ENCODE measurements around the gene ENHO. TPM values are rescaled to one million over a fixed set of nuclear protein-coding genes. Genes with fewer than 3 reads are reported as not detected.

ENHO gene
- total and polyA plus RNA-seq, 2 of the 8 experiments (the other 6 are each of a cell fraction or from before 2014, with no cell fraction given): 12.2 to 49.4 TPM

DNA sequence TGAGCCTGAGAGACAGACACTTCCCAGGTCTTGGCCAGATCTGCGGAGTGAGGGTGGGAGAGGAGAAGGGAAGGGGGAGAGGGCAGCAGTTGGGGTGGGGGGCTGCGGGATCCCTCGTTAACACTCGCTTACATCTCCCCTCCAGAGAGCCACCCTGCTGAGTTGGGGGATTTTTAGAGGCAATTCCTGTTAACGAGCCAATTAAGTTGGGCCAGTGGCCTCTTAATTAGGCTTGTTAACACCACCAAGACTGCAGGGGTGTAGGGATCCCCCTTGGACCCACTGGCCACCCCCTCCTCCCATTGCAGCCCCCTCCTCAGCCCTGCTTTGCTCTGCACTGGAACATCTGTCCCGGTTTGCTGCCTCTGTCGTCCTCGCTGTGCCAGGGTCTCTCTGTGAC is 43.1 kb upstream of the ENHO start:
- Histone ChIP-seq H4K91ac (replicated peaks; ENCODE audit: insufficient read length, low read length) (peak overlapping the region; percentile 29), H2BK15ac (ENCODE audit: low read length) (no peak overlapping the region), H3K79me1 (ENCODE audit: low read depth, low read length) (no peaks in the 10 kb centered on the region), H3K27me3 (replicated peaks in 1 of 4; ENCODE audit: control insufficient read depth in 3 of 4, extremely low read depth in 1 of 4, insufficient read depth in 3 of 4, low read length in 3 of 4) (peaks cover 0 to 3% (median 3%) of the 10 kb centered on the region in 4 experiments; a peak in 3 of 7 replicates), H4K20me1 (replicated peaks in 1 of 2; ENCODE audit: control insufficient read depth in 1 of 2, insufficient read depth in 2 of 2, low read length in 2 of 2) (no peaks in the 10 kb centered on the region), H3K4me2 (ENCODE audit: insufficient read depth in 1 of 2, low read depth in 2 of 2, low read length in 2 of 2) (no peak overlapping the region), H3K9ac (replicated peaks in 1 of 4; ENCODE audit: extremely low read depth in 1 of 4, low read depth in 3 of 4, low read length in 3 of 4) (no peak overlapping the region), H3K14ac (ENCODE audit: insufficient read length) (no peak overlapping the region), H3K4me3 (ENCODE audit: extremely low read depth in 1 of 4, insufficient read depth in 2 of 4, low read depth in 3 of 4, low read length in 4 of 4) (no peak overlapping the region), H3K18ac (ENCODE audit: extremely low read depth, low read length) (no peak overlapping the region), H4K8ac (ENCODE audit: extremely low read depth, insufficient read depth, low read length) (no peak overlapping the region; the same call in 1 of the 2 replicates), H3K9me3 (ENCODE audit: insufficient read depth in 2 of 2, low read depth in 1 of 2, low read length in 1 of 2) (0 out of 4 replicates have a peak, but pooled peaks cover 0 to 3% of the 10 kb centered on the region in 2 experiments), H3K23ac (ENCODE audit: insufficient read length) (no peak overlapping the region), H2BK5ac (ENCODE audit: low read depth, low read length) (no peak overlapping the region), H2AK5ac (ENCODE audit: low read depth, low read length) (no peak overlapping the region), H3K23me2 (ENCODE audit: low read depth, low read length) (no peaks in the 10 kb centered on the region), H2BK120ac (replicated peaks; ENCODE audit: low read depth, low read length) (no peak overlapping the region), H3K56ac (replicated peaks; ENCODE audit: insufficient read length, low read depth, low read length) (no peak overlapping the region), H3K4me1 (replicated peaks in 1 of 4; ENCODE audit: control insufficient read depth in 3 of 4, insufficient read depth in 4 of 4, low read length in 3 of 4) (peaks cover 9 to 37% (median 15%) of the 10 kb centered on the region in 4 experiments), H2BK12ac (ENCODE audit: low read depth, low read length) (no peak overlapping the region), H4K5ac (ENCODE audit: insufficient read length, low read depth, low read length) (no peak overlapping the region), H3K79me2 (ENCODE audit: control insufficient read depth in 1 of 2, insufficient read depth in 2 of 2, low read length in 2 of 2) (no peaks in the 10 kb centered on the region), H3K4ac (replicated peaks; ENCODE audit: insufficient read length, low read depth, low read length) (no peak overlapping the region), H3K27ac (ENCODE audit: low read depth, low read length) (no peak overlapping the region), H2AFZ (ENCODE audit: low read length) (no peak overlapping the region), H3K36me3 (ENCODE audit: control insufficient read depth in 2 of 4, insufficient read depth in 4 of 4, low read length in 3 of 4) (no peaks in the 10 kb centered on the region), H2BK20ac (ENCODE audit: low read length) (no peak overlapping the region)
- no peak for TF ChIP-seq GABPA (IDR thresholded peaks at IDR 0.05; ENCODE audit: borderline replicate concordance, insufficient read depth, low read length)
- TF ChIP-seq JUND (IDR thresholded peaks at IDR 0.05; ENCODE audit: low read length): no peak
- TF ChIP-seq TBP (IDR thresholded peaks at IDR 0.05; ENCODE audit: low read depth, low read length): no peak
- TF ChIP-seq RBBP5 (IDR thresholded peaks at IDR 0.05; ENCODE audit: borderline replicate concordance, low read depth, low read length): no peak
- TF ChIP-seq EP300 (IDR thresholded peaks at IDR 0.05; ENCODE audit: borderline replicate concordance in 1 of 2, low read depth in 2 of 2, low read length in 2 of 2): no peak
- no peak for TF ChIP-seq SP2 (IDR thresholded peaks at IDR 0.05; ENCODE audit: low read length)
- no peak for TF ChIP-seq SIX5 (IDR thresholded peaks at IDR 0.05; ENCODE audit: low read depth, low read length)
- no peak for TF ChIP-seq RAD21 (IDR thresholded peaks at IDR 0.05 in 1 of 2, conservative IDR thresholded peaks at IDR 0.05 in 1 of 2; ENCODE audit: low read depth in 2 of 2, low read length in 2 of 2)
- no peak for TF ChIP-seq NRF1 (IDR thresholded peaks at IDR 0.05; ENCODE audit: low read depth, low read length)
- TF ChIP-seq MAFK (IDR thresholded peaks at IDR 0.05; ENCODE audit: low read depth, low read length): no peak
- no peak for TF ChIP-seq CBX8 (IDR thresholded peaks at IDR 0.05; ENCODE audit: borderline replicate concordance, low read depth, low read length)
- TF ChIP-seq SIRT6 (IDR thresholded peaks at IDR 0.05; ENCODE audit: low read length): no peak
- TF ChIP-seq YY1 (IDR thresholded peaks at IDR 0.05; ENCODE audit: low read depth, low read length): no peak
- TF ChIP-seq SP1 (IDR thresholded peaks at IDR 0.05; ENCODE audit: low read depth, low read length): no peak
- FAIRE-seq: no peak
- DNase-seq (ENCODE audit: low read depth in 1 of 2, low spot score in 2 of 2): no peak
- ChIA-PET POLR2A (ENCODE audit: partially characterized antibody) (no interaction called here), CTCF (ENCODE audit: partially characterized antibody) (interaction anchor here (0.8 to 11.9 kb wide), 8 partner anchors 17 to 127 kb away, joined by 3 to 214 read pairs (median 21); partner anchors contain the start of gene CNTFR)
- 75% methylated on average over 3 of the region's 8 CpGs; no CpG with 5 or more reads in 1 of the 2 experiments for WGBS, 2 experiments (ENCODE audit: extremely low coverage in 1 of 2, insufficient coverage in 1 of 2, insufficient read length in 1 of 2, insufficient replicate concordance in 2 of 2, low coverage in 1 of 2, low lambda C conversion rate in 2 of 2, missing lambda C conversion rate in 1 of 2)
